IMR-90 (cell line): ENCODE measurements around the gene PABPN1. TPM values are rescaled to one million over a fixed set of nuclear protein-coding genes. Genes with fewer than 3 reads are reported as not detected.
A peak's percentile ranks its signal among the peaks of the same experiment; 100 is the strongest.

Experiments used
- ATAC-seq: fragments of 200-7000 bp; cut with Tn5 transposase; 2 replicates; pipeline ENCODE4 v1.9.1; 2020; ENCODE audit warnings: low read depth, mild to moderate bottlenecking, moderate library complexity
- BruUV-seq: library from RNA; stranded (reverse); fragments of 400-500 nt; replicated peaks from 2 replicates; lab custom pipeline; 2021; lab: Mats Ljungman, UMichigan
- CTCF ChIA-PET: fragments of 300-600 bp; formaldehyde crosslinking; extraction: SDS; loops from one replicate; lab custom pipeline; 2021; ENCODE audit warnings: antibody characterized with exemption; lab: Yijun Ruan, JAX
- POLR2A ChIA-PET: fragments of 300-600 bp; sonication (Branson Sonifier 250); formaldehyde crosslinking; loops from one replicate; lab custom pipeline; 2022; ENCODE audit warnings: antibody characterized with exemption; ENCODE audit not compliant: unreplicated experiment; lab: Charles Lee
- DNase-seq: peaks from one replicate; pipeline ENCODE4 v3.0.0; 2013
- H2AFZ ChIP-seq: replicated peaks from 2 replicates; pipeline ENCODE3; 2013; ENCODE audit warnings: low read length, mild to moderate bottlenecking; ENCODE audit not compliant: poor library complexity
- H2AK5ac ChIP-seq: 2 replicates; pipeline ENCODE4 v1.6.1; 2013; ENCODE audit warnings: low read depth, low read length, inconsistent platforms
- H2AK9ac ChIP-seq: replicated peaks from 2 replicates; pipeline ENCODE3; 2013; ENCODE audit warnings: mild to moderate bottlenecking, low read depth, low read length, moderate library complexity; ENCODE audit not compliant: poor library complexity
- H2BK120ac ChIP-seq: 2 replicates; pipeline ENCODE4 v1.6.1; 2013; ENCODE audit warnings: low read depth, low read length, inconsistent platforms
- H2BK15ac ChIP-seq: 3 replicates; pipeline ENCODE4 v1.6.1; 2013; ENCODE audit warnings: low read depth, low read length, inconsistent platforms
- H2BK20ac ChIP-seq: 2 replicates; pipeline ENCODE4 v1.6.1; 2013; ENCODE audit warnings: low read depth, mild to moderate bottlenecking, inconsistent platforms, low read length, moderate library complexity
- H2BK5ac ChIP-seq: 2 replicates; pipeline ENCODE4 v1.6.1; 2013; ENCODE audit warnings: mild to moderate bottlenecking, low read depth, low read length, inconsistent platforms; ENCODE audit not compliant: poor library complexity, severe bottlenecking
- H3K14ac ChIP-seq: replicated peaks from 2 replicates; pipeline ENCODE4 v1.6.1; 2013; ENCODE audit warnings: low read depth, low read length, inconsistent platforms
- H3K18ac ChIP-seq: 2 replicates; pipeline ENCODE4 v1.6.1; 2013; ENCODE audit warnings: low read depth, low read length, control low read depth
- H3K23ac ChIP-seq: 2 replicates; pipeline ENCODE4 v1.6.1; 2013; ENCODE audit warnings: low read depth, low read length, inconsistent platforms
- H3K27ac ChIP-seq: 2 replicates; pipeline ENCODE4 v1.5.1; 2013; ENCODE audit warnings: mild to moderate bottlenecking, control low read depth, low read length; ENCODE audit not compliant: insufficient read depth
- H3K27me3 ChIP-seq: 2 replicates; pipeline ENCODE4 v1.6.1; 2013; ENCODE audit warnings: low read length; ENCODE audit not compliant: control insufficient read depth, insufficient read depth
- H3K36me3 ChIP-seq: 2 replicates; pipeline ENCODE4 v1.6.1; 2013; ENCODE audit warnings: low read length, mixed read lengths; ENCODE audit not compliant: control insufficient read depth, insufficient read depth
- H3K4ac ChIP-seq: 2 replicates; pipeline ENCODE4 v1.6.1; 2013; ENCODE audit warnings: low read depth, low read length, inconsistent platforms
- H3K4me1 ChIP-seq: 2 replicates; pipeline ENCODE4 v1.6.1; 2013; ENCODE audit warnings: low read length, mixed read lengths; ENCODE audit not compliant: control insufficient read depth, insufficient read depth
- H3K4me2 ChIP-seq: 2 replicates; pipeline ENCODE4 v1.6.1; 2013; ENCODE audit warnings: low read depth, mild to moderate bottlenecking, control low read depth, low read length, moderate library complexity
- H3K4me3 ChIP-seq: 2 replicates; pipeline ENCODE4 v1.5.1; 2013; ENCODE audit warnings: low read depth, mild to moderate bottlenecking, control low read depth, low read length, moderate library complexity; ENCODE audit not compliant: insufficient read depth
- H3K56ac ChIP-seq: 2 replicates; pipeline ENCODE4 v1.6.1; 2013; ENCODE audit warnings: low read length, inconsistent platforms; ENCODE audit not compliant: insufficient read depth; ENCODE audit errors: extremely low read depth
- H3K79me1 ChIP-seq, 2 experiments: 2 replicates each; pipeline ENCODE4 v1.6.1; 2013; ENCODE audit warnings: low read length in 2 of 2, inconsistent platforms in 1 of 2, low read depth in 1 of 2
- H3K9ac ChIP-seq: 2 replicates; pipeline ENCODE4 v1.6.1; 2013; ENCODE audit warnings: low read depth, low read length, control low read depth
- H3K9me1 ChIP-seq: 2 replicates; pipeline ENCODE4 v1.6.1; 2013; ENCODE audit warnings: low read length, inconsistent platforms; ENCODE audit not compliant: insufficient read depth
- H3K9me3 ChIP-seq: 2 replicates; pipeline ENCODE4 v1.6.1; 2013; ENCODE audit warnings: low read length; ENCODE audit not compliant: control insufficient read depth, insufficient read depth
- H4K20me1 ChIP-seq: 2 replicates; pipeline ENCODE4 v1.6.1; 2013; ENCODE audit warnings: low read length, inconsistent platforms; ENCODE audit not compliant: insufficient read depth
- H4K5ac ChIP-seq: 2 replicates; pipeline ENCODE4 v1.6.1; 2013; ENCODE audit warnings: mild to moderate bottlenecking, low read depth, low read length, control low read depth
- H4K8ac ChIP-seq, 2 experiments: 2 replicates each; pipeline ENCODE4 v1.6.1; 2013; ENCODE audit warnings: low read depth in 2 of 2, low read length in 2 of 2, control low read depth in 1 of 2, inconsistent platforms in 1 of 2
- H4K91ac ChIP-seq: 2 replicates; pipeline ENCODE4 v1.6.1; 2013; ENCODE audit warnings: low read depth, low read length, inconsistent platforms; ENCODE audit not compliant: insufficient read depth
- FOS ChIP-seq: fragments of 150-350 bp; IDR thresholded peaks from 2 replicates; pipeline ENCODE4 v1.6.1; 2016; ENCODE audit warnings: low read depth, low read length
- MAFK ChIP-seq: IDR thresholded peaks from 2 replicates; pipeline ENCODE4 v1.6.1; 2012; ENCODE audit warnings: low read depth, low read length, improper control_type of control experiment
- RAD21 ChIP-seq: IDR thresholded peaks from 2 replicates; pipeline ENCODE4 v1.6.1; 2012; ENCODE audit warnings: low read length, improper control_type of control experiment
- RCOR1 ChIP-seq: IDR thresholded peaks from 2 replicates; pipeline ENCODE4 v1.6.1; 2012; ENCODE audit warnings: mild to moderate bottlenecking, low read length, improper control_type of control experiment; ENCODE audit not compliant: insufficient replicate concordance
- SMC3 ChIP-seq: fragments of 150-350 bp; IDR thresholded peaks from 2 replicates; pipeline ENCODE4 v1.6.1; 2016; ENCODE audit warnings: low read depth, mild to moderate bottlenecking, antibody characterized with exemption, low read length, moderate library complexity
- WGBS, 2 experiments: methylation state at CpG; one replicate each; pipeline versions ENCODE4 v1.1.5 to v1.1.7; 2013; ENCODE audit warnings: missing lambda C conversion rate in 2 of 2; ENCODE audit not compliant: insufficient read length in 1 of 2; ENCODE audit errors: extremely low coverage in 2 of 2; 5-methylcytosine and 5-hydroxymethylcytosine counted together
- dilution Hi-C: fragments of 300-500 bp; cut with HindIII; formaldehyde crosslinking; loops from one replicate; pipeline ENCODE4 v1.14.3; 2018; ENCODE audit warnings: low sequenced_read_pairs; ENCODE audit not compliant: unreplicated experiment
- in situ Hi-C: fragments of 300-500 bp; cut with MboI; formaldehyde crosslinking; loops from 3 replicates; pipeline ENCODE4 v1.14.3; 2019; ENCODE audit warnings: low sequenced_read_pairs, inconsistent platforms, mixed read lengths
- intact Hi-C: fragments of 100-400 bp; cut with micrococcal nuclease; formaldehyde crosslinking; loops from 2 replicates; pipeline ENCODE4 v1.10.0; 2022
- polyA plus RNA-seq, 3 experiments: library from polyadenylated mRNA; depleted of rRNA; stranded (reverse); fragments of >200 nt; gene quantifications; 2 replicates each; pipeline ENCODE4 v1.2.3, GENCODE V29; 2012; ENCODE audit warnings: low replicate concordance in 1 of 3
- total RNA-seq: library from RNA; depleted of rRNA; stranded (reverse); fragments of >200 nt; gene quantifications from 2 replicates; pipeline ENCODE4 v1.2.3, GENCODE V29; 2012

PABPN1 gene
- total and polyA plus RNA-seq, 2 of the 4 experiments (the other 2 are of a cell fraction): 104 to 211 TPM

DNA sequence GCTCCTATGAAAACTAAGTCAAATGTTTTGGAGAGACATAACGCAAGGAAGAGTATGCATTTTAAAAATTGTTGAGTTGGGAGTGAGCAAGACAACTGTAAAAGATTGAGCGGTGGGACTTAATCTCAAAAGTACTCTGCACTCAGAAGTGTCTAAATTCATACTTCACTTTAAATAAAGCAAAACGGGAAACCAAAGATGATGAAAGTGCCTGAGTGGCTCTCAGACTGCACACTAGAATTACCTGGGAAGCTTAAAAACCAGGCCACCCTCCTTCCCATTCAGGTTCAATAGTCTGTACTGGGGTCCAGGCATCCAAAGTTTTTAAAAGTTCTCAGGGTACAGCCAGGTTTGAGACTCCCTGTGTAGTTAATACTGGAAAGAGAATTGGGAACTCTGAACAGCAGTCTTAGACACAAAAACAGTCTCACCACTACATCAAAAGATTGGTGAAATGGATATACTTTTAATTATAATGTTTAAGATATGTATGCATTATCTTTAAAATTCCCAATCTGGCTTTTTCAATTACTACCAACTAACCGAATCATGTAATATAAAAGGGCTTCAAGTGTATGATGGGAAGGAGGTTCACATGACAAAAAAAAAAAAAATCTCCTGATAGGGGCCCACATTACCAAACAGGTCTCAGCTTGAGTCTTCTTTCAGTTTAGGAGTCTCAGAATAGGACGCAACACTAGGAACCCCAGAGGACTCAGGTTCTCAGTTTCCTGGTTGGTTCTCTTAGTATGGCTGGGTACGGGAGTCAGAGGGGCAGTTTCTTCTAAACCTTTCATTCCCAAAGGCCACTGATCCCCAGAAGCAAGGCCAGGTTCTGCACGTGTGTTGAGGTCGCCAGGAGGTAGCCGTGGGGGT lies 36.4 kb upstream of the PABPN1 start:
- H2BK5ac ChIP-seq: peak overlapping the region; percentile 26
- H3K4me3 ChIP-seq: peak overlapping the region; percentile 95
- ChIA-PET POLR2A (interaction anchor here (0.6 kb wide), 1 partner anchor 388 kb away, joined by 4 read pairs; no protein-coding TSS in a partner anchor), CTCF (no interaction called here)
- WGBS, 2 experiments: no CpG with 5 or more reads among the region's 9 CpGs
- no peaks in the 10 kb centered on the region; the same call in 1 of the 2 replicates for H4K20me1 ChIP-seq
- no peaks in the 10 kb centered on the region for H3K36me3 ChIP-seq
- H2AK5ac ChIP-seq: peak overlapping the region; percentile 78
- DNase-seq (peak; percentile 12), ATAC-seq (no peak)
- peak overlapping the region; percentile 66; the same call in 1 of the 2 replicates for H4K91ac ChIP-seq
- H3K27ac ChIP-seq: peak overlapping the region; percentile 51
- no peaks in the 10 kb centered on the region for H3K9me3 ChIP-seq
- H3K4me1 ChIP-seq: peaks cover 7% of the 10 kb centered on the region
- H3K9ac ChIP-seq: peak overlapping the region; percentile 84
- peak overlapping the region; percentile 67 to 79 for H4K8ac ChIP-seq
- in situ Hi-C loops (no loop called here), dilution Hi-C loops (no loop called here), intact Hi-C loops (no loop called here)
- H3K27me3 ChIP-seq: no peaks in the 10 kb centered on the region; the same call in 1 of the 2 replicates
- peak overlapping the region; percentile 60 for H3K14ac ChIP-seq
- peak overlapping the region; percentile 83 for H3K23ac ChIP-seq
- peak overlapping the region; percentile 73 for H3K56ac ChIP-seq
- H2AK9ac ChIP-seq: peak overlapping the region; percentile 83
- H3K79me1 ChIP-seq: peaks cover 20 to 21% of the 10 kb centered on the region in 2 experiments
- H4K5ac ChIP-seq: no peak overlapping the region
- H2BK15ac ChIP-seq: no peak overlapping the region
- H3K4me2 ChIP-seq: peak overlapping the region; percentile 99
- H2BK20ac ChIP-seq: no peak overlapping the region; the same call in 1 of the 2 replicates
- no peak overlapping the region for H2BK120ac ChIP-seq
- peak overlapping the region; percentile 97 for H2AFZ ChIP-seq
- BruUV-seq: no TSS peak
- H3K9me1 ChIP-seq: peaks cover 6% of the 10 kb centered on the region; the same call in 1 of the 2 replicates
- H3K18ac ChIP-seq: no peak overlapping the region
- peak overlapping the region; percentile 48 for H3K4ac ChIP-seq
- TF ChIP-seq RCOR1 (no peak), MAFK (no peak), SMC3 (no peak), FOS (no peak), RAD21 (no peak)
